GM18873 (cell line): ENCODE data around the gene SERPINE3.

ENCODE experiments used
- ATAC-seq: cut with Tn5 transposase; IDR thresholded peaks from one replicate; pipeline ENCODE4 v1.9.1; 2021; ENCODE audit warnings: mild to moderate bottlenecking, moderate library complexity, moderate number of reproducible peaks; ENCODE audit not compliant: unreplicated experiment, low FRiP score

The SERPINE3 gene

GRCh38 chr13:51339354-51339753 lies at the start of gene SERPINE3:
SERPINE3 (plus strand) TSS chr13:51339691; CDS start chr13:51341092, 1,401 bp downstream.
- no peak for ATAC-seq

DNA sequence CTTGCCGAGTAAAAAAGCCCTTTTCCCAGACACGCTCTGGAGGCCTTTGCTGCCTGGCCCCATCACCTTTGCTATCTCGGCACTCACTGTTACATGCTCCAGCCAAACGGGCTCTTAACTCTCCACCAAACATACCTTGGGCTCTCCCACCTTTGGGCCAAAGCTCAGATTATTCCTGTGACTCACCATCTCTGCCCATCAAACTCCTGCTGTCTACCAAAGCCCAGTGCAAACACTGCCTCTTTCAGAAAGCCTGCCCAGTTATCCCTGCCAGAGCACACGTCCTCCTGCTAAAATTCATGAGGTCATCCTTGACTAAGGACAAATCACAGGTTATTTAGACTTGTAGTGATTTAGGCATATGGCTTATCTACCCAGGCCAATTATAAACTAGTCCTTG lies 48.1 kb upstream of the SERPINE3 start:
- no peak for ATAC-seq

GRCh38 chr13:51292000-51292565 lies 47.4 kb upstream of the SERPINE3 start:
- ATAC-seq, result no peak

- no peak for ATAC-seq
Measured at GRCh38 chr13:51297556-51297955, 41.9 kb upstream of the SERPINE3 start.

DNA sequence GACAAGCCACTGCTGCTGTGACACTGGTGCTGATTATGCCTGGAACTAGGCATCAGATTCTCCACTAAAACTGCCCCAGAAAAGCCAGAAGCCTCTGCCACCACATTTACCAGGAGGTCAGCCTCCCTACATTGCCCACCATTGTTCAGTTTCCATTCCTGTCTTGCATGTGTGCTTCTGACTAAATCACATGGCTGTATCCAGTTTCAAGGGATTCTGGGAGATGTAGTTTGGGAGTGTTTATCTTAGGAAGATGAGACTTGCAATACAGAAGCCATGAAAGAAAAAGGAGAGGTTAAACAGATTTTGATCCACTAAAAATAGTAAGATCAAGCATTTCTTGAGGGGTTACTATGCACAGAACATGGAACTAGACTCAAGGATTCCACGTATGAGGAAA lies 40.7 kb upstream of the SERPINE3 start:
- no peak for ATAC-seq

- no peak for ATAC-seq
Measured at GRCh38 chr13:51303063-51303552, 36.4 kb upstream of the SERPINE3 start.

DNA sequence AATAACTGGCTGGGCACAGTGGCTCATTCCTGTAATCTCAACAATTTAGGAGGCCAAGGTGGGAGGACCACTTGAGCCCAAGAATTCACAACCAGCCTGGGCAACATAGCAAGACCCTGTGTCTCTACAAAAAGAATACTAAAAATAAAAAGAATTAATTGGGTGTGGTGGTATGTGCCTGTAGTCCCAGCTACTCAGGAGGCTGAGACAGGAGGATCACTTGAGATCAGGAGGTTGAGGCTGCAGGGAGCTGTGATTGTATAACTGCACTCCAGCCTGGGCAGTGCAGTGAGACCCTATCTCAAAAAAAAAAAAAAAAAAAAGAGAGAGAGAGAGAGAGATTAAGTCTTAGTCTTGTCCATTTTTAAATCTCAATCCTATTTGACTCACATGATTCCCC lies 35.6 kb upstream of the SERPINE3 start:
- no peak for ATAC-seq

DNA sequence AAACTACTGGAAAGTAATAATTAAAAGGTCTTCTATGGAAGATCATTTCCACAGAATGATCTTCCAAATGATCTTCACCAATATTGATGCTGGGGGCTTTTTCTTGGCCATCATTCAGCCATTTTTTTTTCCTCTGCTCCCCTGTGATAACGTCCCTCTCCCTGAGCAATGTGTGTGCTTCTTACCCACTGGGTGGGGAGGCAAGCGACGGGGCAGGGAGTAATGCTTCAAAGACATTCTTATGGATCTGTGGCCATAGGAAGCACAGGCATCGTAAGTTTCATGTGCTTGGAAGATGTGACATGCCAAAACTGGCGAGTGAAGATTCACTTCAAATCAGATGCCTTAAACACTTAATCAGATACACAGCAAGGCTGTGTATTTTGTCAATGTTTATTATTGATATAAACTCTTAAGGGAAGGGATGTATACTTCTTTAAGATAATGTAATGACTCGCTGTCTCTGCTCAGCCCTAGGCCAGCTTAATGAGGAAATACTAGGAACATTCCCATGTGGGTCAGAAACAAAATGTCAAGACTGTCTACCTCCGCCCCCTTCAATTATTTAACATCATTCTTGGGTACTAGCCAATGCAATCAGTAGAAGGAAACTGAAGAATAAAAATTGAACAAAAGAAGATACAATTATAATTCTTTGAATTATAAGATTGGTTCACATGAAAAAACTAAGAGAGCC lies 34.1 kb upstream of the SERPINE3 start:
- no peak for ATAC-seq

DNA sequence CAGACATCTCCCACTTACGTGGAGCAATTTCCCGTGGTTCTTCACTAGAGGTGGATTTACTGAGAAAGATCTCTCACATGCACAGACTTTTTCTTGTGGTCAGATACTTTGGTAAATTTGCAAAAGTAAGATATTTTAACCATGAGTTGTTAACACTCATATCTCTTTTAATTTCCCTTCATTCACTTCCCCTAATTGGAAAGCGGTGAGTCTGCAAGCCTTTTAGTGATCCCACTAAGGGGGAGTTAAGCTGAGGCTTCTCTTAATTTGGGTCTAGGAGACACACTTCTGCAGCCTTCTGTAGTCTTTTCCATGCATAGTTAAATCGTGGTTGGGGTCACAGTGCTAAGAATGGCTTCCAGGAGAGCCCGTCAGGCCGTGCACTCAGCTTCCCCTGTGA lies 30.7 kb upstream of the SERPINE3 start:
- ATAC-seq, result no peak

- no peak for ATAC-seq
Measured at GRCh38 chr13:51311231-51311630, 28.3 kb upstream of the SERPINE3 start.

GRCh38 chr13:51311957-51312520 lies 27.5 kb upstream of the SERPINE3 start:
- ATAC-seq, result no peak

DNA sequence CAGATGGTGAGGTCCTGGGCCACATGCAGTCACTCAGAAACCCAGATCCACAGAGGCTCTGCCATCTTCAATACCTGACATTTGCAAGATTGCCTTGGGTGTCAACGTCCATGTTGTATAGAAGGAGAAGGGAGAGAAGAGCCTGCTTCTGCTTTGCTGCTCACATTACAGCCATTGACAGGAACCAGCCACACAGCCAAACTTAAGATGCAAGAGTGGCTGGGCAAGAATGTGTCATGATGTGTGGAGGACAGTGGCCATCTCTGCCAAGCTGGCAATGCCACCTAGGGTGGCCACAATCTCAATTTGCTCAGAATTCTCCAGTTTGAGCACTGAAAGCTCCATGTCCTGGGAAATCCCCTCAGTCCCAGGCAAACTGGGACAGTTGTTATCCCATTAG lies 25.9 kb upstream of the SERPINE3 start:
- no peak for ATAC-seq

DNA sequence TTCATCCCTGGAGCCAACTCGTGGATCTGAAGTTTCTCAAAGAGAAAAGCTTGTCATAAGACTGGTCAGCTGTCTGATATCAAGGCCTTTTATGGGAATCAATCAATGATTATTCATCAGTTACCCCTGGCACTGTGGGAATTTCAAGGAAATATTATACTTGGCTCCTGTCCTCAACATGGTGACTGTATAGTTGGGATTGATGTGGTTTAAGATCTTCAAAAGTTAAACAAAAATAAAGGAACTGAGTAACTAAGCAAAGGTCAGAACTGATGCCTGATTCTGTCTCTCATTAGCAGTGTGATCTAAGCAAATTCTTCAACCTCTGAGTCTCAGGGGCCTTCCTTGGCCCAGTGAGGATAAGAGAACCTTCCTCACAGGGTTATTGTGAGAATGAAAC lies 22.2 kb upstream of the SERPINE3 start:
- ATAC-seq, result no peak

- no peak for ATAC-seq
Measured at GRCh38 chr13:51318015-51318414, 21.5 kb upstream of the SERPINE3 start.

DNA sequence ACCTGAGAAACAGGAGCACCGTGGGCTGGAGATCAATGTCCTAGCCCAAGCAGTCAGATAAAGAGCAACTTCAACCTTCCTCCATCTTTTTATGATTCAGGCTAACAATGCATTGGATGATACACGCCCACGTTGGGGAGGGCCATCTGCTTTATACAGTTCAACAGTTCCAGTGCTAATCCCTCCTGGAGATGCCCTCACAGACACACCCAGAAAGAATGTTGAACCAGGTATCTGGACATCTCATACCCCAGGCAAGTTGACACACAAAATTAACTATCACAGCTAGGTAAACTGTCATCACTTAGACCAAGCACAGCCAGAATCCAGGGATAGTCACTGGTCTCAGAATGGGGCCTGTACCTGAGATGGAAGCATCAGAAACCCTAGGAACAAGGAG lies 20.6 kb upstream of the SERPINE3 start:
- ATAC-seq, result no peak

GRCh38 chr13:51321836-51322235 lies 17.7 kb upstream of the SERPINE3 start:
- ATAC-seq, result no peak

GRCh38 chr13:51322826-51323225 lies 16.7 kb upstream of the SERPINE3 start:
- no peak for ATAC-seq

- no peak for ATAC-seq
Measured at GRCh38 chr13:51323824-51324511, 15.5 kb upstream of the SERPINE3 start.

DNA sequence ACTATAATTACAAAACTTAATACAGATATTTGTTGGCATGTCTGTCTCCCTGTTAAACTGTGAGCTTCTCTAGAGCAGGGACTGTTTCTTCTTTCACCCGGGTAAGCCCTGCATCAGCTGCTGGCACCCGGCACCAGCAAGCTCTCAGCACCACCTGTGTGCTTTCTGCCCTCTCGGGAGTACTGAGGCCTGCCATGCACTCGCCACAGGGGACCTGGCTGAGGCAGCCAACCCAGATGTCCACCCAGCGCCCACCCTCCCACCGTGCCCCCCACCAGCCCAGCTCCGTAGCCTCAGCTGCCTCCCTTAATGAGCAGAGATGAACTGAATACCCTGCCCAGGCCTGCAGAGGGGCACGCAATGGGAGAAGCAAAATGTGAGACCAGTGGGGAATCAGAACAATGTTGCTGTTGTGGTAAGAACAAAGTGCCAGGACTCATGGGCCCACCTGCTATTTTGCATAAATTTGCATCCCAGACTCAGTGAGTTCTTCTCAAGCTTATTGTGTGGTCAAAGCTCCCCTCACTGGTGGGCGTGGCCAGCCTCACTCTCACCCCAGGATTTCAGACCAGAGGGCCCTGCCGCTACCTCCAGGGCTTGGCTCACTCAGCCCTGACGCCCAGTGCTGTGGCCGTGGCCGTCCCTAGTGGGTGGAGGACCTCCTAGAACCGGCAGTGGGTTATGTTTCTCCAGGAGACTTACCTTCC lies 14.6 kb upstream of the SERPINE3 start:
- no peak for ATAC-seq

GRCh38 chr13:51325837-51326236 lies 13.7 kb upstream of the SERPINE3 start:
- ATAC-seq, result no peak

- ATAC-seq, result no peak
Measured at GRCh38 chr13:51326777-51327176, 12.7 kb upstream of the SERPINE3 start.
